Stomach smooth muscle (tissue), 2 donors: ENCODE measurements around the gene GRSF1.
A peak's percentile ranks its signal among the peaks of the same experiment; 100 is the strongest.
"Not testable (repeated sequence)": the region's sequence is repeated elsewhere in the genome, so short reads cannot be mapped to it uniquely, and the experiment has no call there.

Source experiments
- H3K27ac ChIP-seq: one replicate; pipeline ENCODE4 v1.7.0; 2013; ENCODE audit warnings: mild to moderate bottlenecking, low read length, inconsistent platforms
- H3K27me3 ChIP-seq, 2 donors: one replicate each; pipeline ENCODE4 v1.7.0; 2013; ENCODE audit warnings: low read length in 2 of 2; ENCODE audit not compliant: insufficient read depth in 2 of 2, control insufficient read depth in 1 of 2
- H3K36me3 ChIP-seq, 2 donors: one replicate each; pipeline ENCODE4 v1.7.0; 2013; ENCODE audit warnings: low read length in 2 of 2; ENCODE audit not compliant: control insufficient read depth in 2 of 2, insufficient read depth in 2 of 2
- H3K4me1 ChIP-seq: one replicate; pipeline ENCODE4 v1.7.0; 2013; ENCODE audit warnings: low read length; ENCODE audit not compliant: control insufficient read depth, insufficient read depth
- H3K4me3 ChIP-seq, 2 donors: one replicate each; pipeline ENCODE4 v1.7.0; 2013; ENCODE audit warnings: low read length in 2 of 2
- H3K9ac ChIP-seq, 2 donors: one replicate each; pipeline ENCODE4 v1.7.0; 2013; ENCODE audit warnings: low read length in 2 of 2, mild to moderate bottlenecking in 1 of 2
- H3K9me3 ChIP-seq, 2 donors: one replicate each; pipeline ENCODE4 v1.7.0; 2013; ENCODE audit warnings: low read length in 2 of 2; ENCODE audit not compliant: control insufficient read depth in 2 of 2
- donor health status: healthy.
- donor health status: Pancreatic carcinoma.

The GRSF1 gene

GRCh38 chr4:70855464-70855863, 15.8 kb upstream of the GRSF1 start:
- no peak overlapping the region for H3K9ac ChIP-seq
- H3K4me3 ChIP-seq, result no peak overlapping the region
- no peaks in the 10 kb centered on the region for H3K36me3 ChIP-seq
- no peak overlapping the region for H3K27ac ChIP-seq
- H3K9me3 ChIP-seq, result no peaks in the 10 kb centered on the region
- no peaks in the 10 kb centered on the region for H3K27me3 ChIP-seq
- no peaks in the 10 kb centered on the region for H3K4me1 ChIP-seq

DNA sequence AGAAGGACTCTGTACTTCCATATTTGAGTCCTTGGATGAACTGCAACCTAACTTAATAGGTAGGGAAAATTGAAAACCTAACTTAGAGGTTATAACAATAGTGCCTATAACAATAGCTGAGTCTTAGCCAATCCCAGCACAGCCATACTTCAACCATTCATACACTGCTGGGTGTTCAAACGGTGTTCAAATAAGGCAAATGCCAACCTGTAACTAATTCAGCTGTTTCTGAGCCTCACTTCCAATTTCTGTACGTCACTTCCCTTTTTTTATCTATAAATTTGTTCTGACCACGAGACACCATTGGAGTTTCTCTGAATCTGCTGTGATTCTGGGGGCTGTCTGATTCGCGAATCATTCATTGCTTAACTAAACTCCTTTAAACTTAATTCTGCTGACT, 9.6 kb upstream of the GRSF1 start:
- no peak overlapping the region for H3K9ac ChIP-seq
- H3K9me3 ChIP-seq, result no peaks in the 10 kb centered on the region
- no peak overlapping the region for H3K27ac ChIP-seq
- no peaks in the 10 kb centered on the region for H3K27me3 ChIP-seq
- H3K4me1 ChIP-seq, result no peaks in the 10 kb centered on the region
- no peak overlapping the region for H3K4me3 ChIP-seq
- no peaks in the 10 kb centered on the region for H3K36me3 ChIP-seq

DNA sequence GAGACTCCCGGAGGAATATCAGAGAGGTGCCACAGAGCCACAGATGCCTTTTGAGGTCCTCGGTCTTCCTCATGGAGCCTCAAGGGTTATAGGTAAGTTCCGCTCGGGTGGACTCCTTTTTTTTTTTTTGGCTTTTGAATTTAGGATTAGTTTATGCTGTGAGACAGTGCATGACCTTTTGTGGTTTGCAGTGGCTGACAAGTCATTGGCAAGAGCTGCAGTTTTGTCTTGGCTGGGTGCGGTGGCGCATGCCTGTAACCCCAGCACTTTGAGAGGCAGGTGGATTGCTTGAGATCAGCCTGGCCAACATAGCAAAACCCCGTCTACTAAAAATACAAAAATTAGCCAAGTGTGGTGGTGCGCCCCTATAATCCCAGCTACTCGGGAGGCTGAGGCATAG, 4.5 kb upstream of the GRSF1 start:
- Histone ChIP-seq H3K27me3 (no peaks in the 10 kb centered on the region), H3K4me3 (no peak overlapping the region), H3K27ac (no peak overlapping the region), H3K4me1 (no peaks in the 10 kb centered on the region), H3K36me3 (no peaks in the 10 kb centered on the region), H3K9me3 (no peaks in the 10 kb centered on the region), H3K9ac (no peak overlapping the region)

GRCh38 chr4:70842761-70843435, 3.2 kb upstream of the GRSF1 start:
- Histone ChIP-seq H3K27ac (no peak overlapping the region), H3K4me3 (no peak overlapping the region), H3K27me3 (no peaks in the 10 kb centered on the region), H3K4me1 (peaks cover 7% of the 10 kb centered on the region), H3K36me3 (no peaks in the 10 kb centered on the region), H3K9me3 (no peaks in the 10 kb centered on the region), H3K9ac (no peak overlapping the region)

DNA sequence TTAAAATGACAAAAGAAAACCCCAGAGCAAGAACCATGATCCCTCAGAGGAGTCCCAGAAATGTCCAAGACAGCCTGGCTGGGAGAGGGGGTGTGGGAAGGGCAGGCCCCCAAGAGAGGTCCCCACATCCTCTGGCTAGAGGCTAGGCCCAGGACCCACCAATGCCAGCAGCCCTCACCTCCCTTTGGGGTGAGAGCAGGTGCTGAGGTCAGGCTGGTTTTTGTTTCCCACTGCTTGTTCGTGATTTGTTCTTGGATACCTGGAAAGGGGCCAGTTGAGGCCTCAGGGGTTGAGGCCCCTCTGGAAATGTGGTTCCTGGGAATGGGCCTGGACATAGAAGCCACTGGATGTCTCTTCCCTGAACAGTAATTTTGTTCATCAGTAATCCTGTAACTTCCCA, 2.3 kb upstream of the GRSF1 start:
- Histone ChIP-seq H3K4me1 (peaks cover 15% of the 10 kb centered on the region), H3K9me3 (no peaks in the 10 kb centered on the region), H3K27ac (no peak overlapping the region), H3K36me3 (no peaks in the 10 kb centered on the region), H3K27me3 (no peaks in the 10 kb centered on the region), H3K9ac (no peak overlapping the region), H3K4me3 (no peak overlapping the region)

- Histone ChIP-seq H3K9ac (no peak overlapping the region), H3K36me3 (no peaks in the 10 kb centered on the region), H3K27me3 (no peaks in the 10 kb centered on the region), H3K27ac (no peak overlapping the region), H3K9me3 (no peaks in the 10 kb centered on the region), H3K4me1 (peaks cover 21% of the 10 kb centered on the region), H3K4me3 (no peak overlapping the region)
Measured at GRCh38 chr4:70841211-70841610, 1.5 kb upstream of the GRSF1 start.

DNA sequence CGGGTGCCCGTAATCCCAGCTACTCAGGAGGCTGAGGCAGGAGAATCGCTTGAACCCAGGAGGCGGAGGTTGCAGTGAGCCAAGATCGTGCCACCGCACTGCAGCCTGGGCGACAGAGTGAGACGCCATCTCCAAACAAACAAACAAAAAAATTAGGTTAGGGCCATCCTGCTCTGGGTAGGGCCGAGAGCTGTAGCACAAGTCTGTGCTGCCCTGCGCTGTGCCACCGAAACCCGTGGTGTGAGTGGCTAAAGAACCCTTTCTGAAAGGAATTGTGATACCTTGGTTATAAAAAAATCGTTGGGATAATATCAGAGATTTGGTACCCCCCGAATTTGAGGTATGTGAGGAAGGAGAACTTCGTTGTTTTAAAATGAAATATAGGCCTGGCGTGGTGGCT, 941 bp upstream of the GRSF1 start:
- H3K36me3 ChIP-seq, H3K9ac ChIP-seq, H3K4me3 ChIP-seq, H3K27ac ChIP-seq, H3K27me3 ChIP-seq, H3K9me3 ChIP-seq: not testable (repeated sequence)
- peaks cover 21% of the 10 kb centered on the region for H3K4me1 ChIP-seq

GRCh38 chr4:70840137-70840536, 447 bp upstream of the GRSF1 start:
- peak overlapping the region in 1 of 2 donors; percentile 22 for H3K4me3 ChIP-seq
- H3K9me3 ChIP-seq, H3K27me3 ChIP-seq, H3K27ac ChIP-seq, H3K36me3 ChIP-seq, H3K9ac ChIP-seq: not testable (repeated sequence)
- peaks cover 21% of the 10 kb centered on the region for H3K4me1 ChIP-seq

DNA sequence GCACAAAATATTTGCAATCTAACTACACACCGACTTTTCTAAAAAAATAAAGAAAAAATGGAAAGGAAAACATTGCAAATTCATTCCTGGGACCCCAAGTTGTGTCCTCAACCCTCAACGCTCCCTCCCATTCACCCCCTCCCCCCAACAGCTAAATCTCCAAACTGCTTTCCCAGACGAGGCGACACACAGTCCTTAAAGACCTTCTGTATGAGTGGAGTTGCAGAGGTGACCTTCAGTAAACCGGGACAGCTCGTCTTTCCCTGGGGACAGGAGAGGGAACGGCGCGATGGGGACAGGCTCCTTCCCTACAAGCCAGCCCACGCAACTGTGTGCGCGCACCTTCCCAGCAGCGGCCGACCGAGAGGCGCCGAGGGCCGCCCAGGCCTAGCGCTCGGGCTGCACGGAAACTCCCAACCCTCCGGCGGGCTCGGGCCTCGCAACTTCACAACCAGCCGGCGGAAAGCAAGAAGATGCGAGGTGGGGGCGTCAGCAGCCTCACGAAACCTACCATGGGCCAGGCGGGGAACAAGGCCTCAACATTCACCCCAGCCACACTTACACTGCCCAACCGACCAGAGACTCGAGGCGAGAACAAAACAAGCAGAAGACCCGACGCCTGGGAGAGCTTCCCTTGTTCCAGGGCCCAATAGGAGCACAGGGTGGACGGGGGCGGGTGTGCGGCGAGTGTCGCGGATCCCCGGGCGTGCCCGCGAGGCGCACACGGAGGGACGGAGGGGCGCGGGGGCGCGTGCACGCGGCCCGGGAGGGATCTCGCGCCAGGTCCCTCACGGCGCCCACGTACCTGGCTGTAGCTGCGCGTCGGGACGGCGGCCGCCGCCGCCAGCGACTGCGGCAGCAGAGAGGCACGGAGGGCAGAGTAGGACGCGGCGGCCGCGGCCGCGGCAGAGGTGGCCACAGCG, 763 bp downstream of the GRSF1 start:
- peaks cover 21% of the 10 kb centered on the region for H3K4me1 ChIP-seq
- H3K27ac ChIP-seq, result peak overlapping the region; percentile 73
- no peaks in the 10 kb centered on the region for H3K27me3 ChIP-seq
- H3K9ac ChIP-seq, result peak overlapping the region; percentile 63 to 81
- peak overlapping the region; percentile 61 to 89 for H3K4me3 ChIP-seq
- H3K9me3 ChIP-seq, result no peaks in the 10 kb centered on the region
- H3K36me3 ChIP-seq, result peaks cover 0 to 4% of the 10 kb centered on the region in 2 donors

DNA sequence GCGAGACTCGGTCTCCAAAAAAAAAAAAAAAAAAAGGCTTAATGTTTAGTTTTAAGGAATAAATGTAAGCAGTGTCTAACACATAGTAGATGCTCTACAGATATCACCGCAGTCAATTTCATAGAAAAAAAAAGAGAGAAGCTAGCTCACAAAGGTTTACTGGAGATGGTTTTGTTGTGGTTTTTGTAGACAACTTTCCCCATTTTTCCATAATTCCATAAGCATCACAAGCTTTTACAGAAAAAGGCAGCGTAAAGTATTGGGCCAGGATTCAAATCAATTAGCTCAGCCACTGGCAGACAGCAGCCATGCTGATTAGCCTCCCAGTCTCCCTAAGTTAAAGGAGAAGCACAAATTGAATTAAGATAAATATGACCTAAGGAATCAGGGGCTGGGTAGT, 1.5 kb downstream of the GRSF1 start:
- no peaks in the 10 kb centered on the region for H3K9me3 ChIP-seq
- H3K27ac ChIP-seq, result peak overlapping the region; percentile 73
- H3K4me1 ChIP-seq, result peaks cover 21% of the 10 kb centered on the region

DNA sequence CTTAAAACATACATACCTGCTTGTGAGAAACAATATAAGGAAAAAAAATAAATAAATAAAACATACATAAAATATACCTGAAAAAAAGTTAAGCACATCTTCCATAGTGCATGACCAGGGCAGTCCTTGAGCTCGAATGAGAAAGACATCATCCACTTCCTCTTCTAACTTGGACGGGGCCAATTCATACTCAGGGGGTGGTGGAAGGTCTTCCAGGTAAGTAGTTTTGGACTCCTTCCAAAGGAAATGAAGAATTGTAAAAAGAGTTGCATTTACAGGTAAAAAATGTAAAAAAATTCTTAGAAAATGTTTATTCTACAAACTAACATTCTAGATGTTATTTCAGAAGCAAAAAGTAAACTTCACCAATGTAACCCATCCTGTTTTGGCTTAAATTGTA, 3.6 kb downstream of the GRSF1 start:
- H3K9me3 ChIP-seq, result no peaks in the 10 kb centered on the region
- no peak overlapping the region for H3K9ac ChIP-seq
- peaks cover 21% of the 10 kb centered on the region for H3K4me1 ChIP-seq
- H3K27me3 ChIP-seq, result no peaks in the 10 kb centered on the region
- peaks cover 12 to 15% of the 10 kb centered on the region in 2 donors for H3K36me3 ChIP-seq
- H3K4me3 ChIP-seq, result no peak overlapping the region
- H3K27ac ChIP-seq, result no peak overlapping the region

More for the DNA sequence above, 1.5 kb downstream of the GRSF1 start:
- H3K9ac ChIP-seq, result peak overlapping the region; percentile 63 to 81
- peaks cover 0 to 4% of the 10 kb centered on the region in 2 donors for H3K36me3 ChIP-seq
- H3K4me3 ChIP-seq, result peak overlapping the region; percentile 61 to 89
- H3K27me3 ChIP-seq, result no peaks in the 10 kb centered on the region
